Posterior vena cava (tissue), 2 donors: Measurements from ENCODE around the gene SF3A2. TPM values are rescaled to one million over a fixed set of nuclear protein-coding genes. Genes with fewer than 3 reads are reported as not detected.
"Not testable (repeated sequence)": the region's sequence is repeated elsewhere in the genome, so short reads cannot be mapped to it uniquely, and the experiment has no call there.

Source experiments
- DNase-seq: peaks from one replicate; pipeline ENCODE4 v3.0.0-alpha.2; 2020; ENCODE audit warnings: low spot score
- intact Hi-C, 2 donors: fragments of 100-400 bp; cut with DNase I; formaldehyde crosslinking; loops; one replicate each; pipeline versions ENCODE4 v1.14.1 to v1.14.2; 2022 to 2023
- long read RNA-seq, 2 donors: library from polyadenylated mRNA; unstranded; transcript quantifications; one replicate each; pipeline ENCODE4 v2.0.0, GENCODE V29; 2020 to 2021
- total RNA-seq, 2 donors: library from RNA; stranded (reverse); fragmentation: NEBNext Ultra II Directional; extraction: Animal tissue kit (Norgen Biotek cat#: 25700); gene quantifications; one replicate each; pipeline ENCODE4 v1.2.1, GENCODE V29; 2021
- donor health status: DM: yes; HTN: yes; CAD: no.
- donor health status: DM: yes; HTN: yes; CAD: no.

Gene SF3A2, protein sequence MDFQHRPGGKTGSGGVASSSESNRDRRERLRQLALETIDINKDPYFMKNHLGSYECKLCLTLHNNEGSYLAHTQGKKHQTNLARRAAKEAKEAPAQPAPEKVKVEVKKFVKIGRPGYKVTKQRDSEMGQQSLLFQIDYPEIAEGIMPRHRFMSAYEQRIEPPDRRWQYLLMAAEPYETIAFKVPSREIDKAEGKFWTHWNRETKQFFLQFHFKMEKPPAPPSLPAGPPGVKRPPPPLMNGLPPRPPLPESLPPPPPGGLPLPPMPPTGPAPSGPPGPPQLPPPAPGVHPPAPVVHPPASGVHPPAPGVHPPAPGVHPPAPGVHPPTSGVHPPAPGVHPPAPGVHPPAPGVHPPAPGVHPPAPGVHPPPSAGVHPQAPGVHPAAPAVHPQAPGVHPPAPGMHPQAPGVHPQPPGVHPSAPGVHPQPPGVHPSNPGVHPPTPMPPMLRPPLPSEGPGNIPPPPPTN
- 10 to 100 TPM; 35.0 to 36.6 TPM for total RNA-seq
- long read RNA-seq, donor 1, partial matches to known transcripts, result 3 of 6 reads
- long read RNA-seq, donor 1, other reads (novel, unspliced or antisense), result 1 of 6 reads
- long read RNA-seq, donor 2, partial matches to known transcripts, result 1 of 3 reads
- long read RNA-seq, donor 2, other reads (novel, unspliced or antisense), result 1 of 3 reads

- intact Hi-C loops, result loop anchor here in 1 of 2 donors (1.0 to 10.0 kb wide), 2 partner anchors 16 to 82 kb away; partner anchors contain the start of gene AP3D1
- DNase-seq, result peak; percentile 99
Observed at GRCh38 chr19:2236314-2237050, at the start of gene SF3A2, which contains the start of gene PLEKHJ1. Gene SF3A2 (plus strand): TSS chr19:2236824. CDS start chr19:2243419, 6,595 bp downstream. Gene PLEKHJ1 (minus strand): TSS chr19:2236329. CDS start chr19:2236248, 81 bp downstream.

- intact Hi-C loops, result no loop called here
- DNase-seq, result no peak
Observed at GRCh38 chr19:2187159-2187558, 49.5 kb upstream of the SF3A2 start.

- DNase-seq, result no peak
- intact Hi-C loops, result no loop called here
Observed at GRCh38 chr19:2188708-2189385, 47.8 kb upstream of the SF3A2 start.

DNA sequence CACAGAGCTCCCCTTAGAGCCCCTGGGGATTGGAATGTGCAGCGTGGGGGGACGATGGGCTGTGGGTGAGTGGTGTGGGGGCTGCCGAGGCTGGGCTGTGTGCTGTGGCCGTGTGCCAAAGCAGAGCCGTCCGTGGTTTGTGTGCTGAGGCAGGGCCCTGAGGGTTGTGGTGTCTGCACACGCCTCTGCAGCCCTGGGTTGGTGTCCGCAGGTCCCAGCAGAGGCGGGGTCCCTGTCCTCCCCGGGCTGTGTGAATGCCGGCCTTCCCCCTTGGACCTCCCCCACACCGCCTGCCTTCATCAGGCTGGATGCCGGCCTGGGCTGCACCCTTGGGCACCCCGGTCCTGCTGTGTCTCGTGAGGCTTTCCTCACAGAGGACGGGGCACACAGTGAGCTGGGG, 46.7 kb upstream of the SF3A2 start:
- no peak for DNase-seq
- intact Hi-C loops, result no loop called here

GRCh38 chr19:2190848-2191455, 45.7 kb upstream of the SF3A2 start:
- intact Hi-C loops, result no loop called here
- DNase-seq, result no peak

DNA sequence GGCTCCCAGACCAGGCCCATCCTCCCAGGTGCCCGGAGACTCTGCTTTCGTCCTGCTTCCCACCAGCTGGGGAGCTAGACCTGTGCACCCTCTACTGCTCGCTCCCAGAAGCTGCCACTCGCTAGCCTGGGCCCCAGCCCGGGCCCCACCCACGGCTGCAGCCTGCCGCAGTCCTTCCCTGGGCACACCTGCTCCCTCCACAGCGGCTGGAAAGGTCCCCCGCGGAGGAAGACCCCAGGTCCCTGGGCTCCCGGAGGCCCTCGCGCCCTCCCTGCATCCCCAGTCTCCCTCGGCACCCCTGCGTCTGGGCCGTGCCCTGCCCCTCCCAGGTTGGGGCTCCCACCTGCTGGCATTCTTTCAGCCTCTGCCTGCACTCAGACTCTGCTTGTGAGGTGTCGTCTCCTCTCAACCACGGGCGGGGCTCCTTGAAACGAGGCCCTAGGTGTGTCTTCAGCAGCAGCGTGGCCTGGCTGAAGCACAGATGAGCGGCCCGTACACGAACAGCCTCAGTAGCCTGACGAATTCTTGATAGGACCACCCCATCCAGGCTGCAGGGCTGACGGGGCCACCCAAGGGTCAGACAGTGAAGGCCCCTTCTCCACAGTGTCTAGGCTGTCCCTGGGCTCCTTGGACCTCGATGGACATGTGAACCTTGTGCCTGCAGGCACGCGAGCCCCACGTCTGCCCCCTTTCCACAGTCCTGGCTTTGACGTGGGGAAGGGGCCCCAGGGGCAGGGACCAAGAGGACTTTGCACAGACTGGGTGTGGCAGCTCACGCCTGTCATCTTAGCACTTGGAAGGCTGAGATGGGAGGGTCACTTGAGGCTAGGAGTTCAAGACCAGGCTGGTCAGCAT, 44.9 kb upstream of the SF3A2 start:
- DNase-seq, result no peak
- intact Hi-C loops, result no loop called here

GRCh38 chr19:2192862-2193261, 43.8 kb upstream of the SF3A2 start:
- intact Hi-C loops, result no loop called here
- DNase-seq, result no peak

GRCh38 chr19:2193807-2194206, 42.8 kb upstream of the SF3A2 start:
- intact Hi-C loops, result no loop called here
- no peak for DNase-seq

- no peak for DNase-seq
- intact Hi-C loops, result no loop called here
Observed at GRCh38 chr19:2194513-2195078, 42.0 kb upstream of the SF3A2 start.

DNA sequence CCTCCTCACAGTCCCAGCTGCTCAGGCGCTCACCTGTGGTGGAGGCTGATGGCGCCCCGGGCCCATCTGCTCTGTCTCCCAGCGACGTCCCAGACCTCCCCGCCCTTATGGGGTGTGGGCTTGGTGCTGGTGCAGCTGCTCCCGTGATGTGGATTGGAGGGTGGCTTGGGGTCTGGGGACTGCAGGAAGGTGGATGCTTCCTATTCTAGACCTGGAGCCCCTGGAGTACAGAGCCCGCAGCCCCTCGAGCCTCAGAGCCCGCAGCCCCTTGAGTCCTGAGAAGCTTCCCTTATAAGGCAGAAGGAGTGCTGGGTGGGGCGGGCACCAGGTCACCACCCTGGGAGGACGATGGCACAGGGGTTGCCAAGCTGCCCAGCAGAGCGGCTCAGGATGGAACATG, 41.3 kb upstream of the SF3A2 start:
- DNase-seq, result no peak
- intact Hi-C loops, result no loop called here

DNA sequence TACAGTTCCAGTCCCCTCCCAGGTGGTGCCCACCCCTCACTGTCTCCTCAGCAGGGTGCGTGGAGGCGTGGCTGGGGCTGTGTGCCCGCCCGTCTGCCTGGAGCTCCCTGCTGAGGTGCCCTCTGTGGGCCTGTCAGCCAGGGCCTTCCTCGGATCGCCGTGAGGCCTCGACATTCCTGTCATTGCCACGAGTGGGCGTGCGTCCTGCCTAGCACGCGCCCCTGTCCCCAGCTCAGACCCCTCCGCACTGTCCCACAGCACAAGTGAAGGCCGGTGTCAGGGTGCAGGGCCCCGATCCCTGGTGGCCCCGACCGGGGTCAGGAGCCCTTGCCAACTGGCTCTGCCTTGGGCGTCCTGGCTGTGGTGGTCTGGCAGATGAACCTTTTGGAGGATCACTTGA, 40.7 kb upstream of the SF3A2 start:
- DNase-seq, result no peak
- intact Hi-C loops, result no loop called here

DNA sequence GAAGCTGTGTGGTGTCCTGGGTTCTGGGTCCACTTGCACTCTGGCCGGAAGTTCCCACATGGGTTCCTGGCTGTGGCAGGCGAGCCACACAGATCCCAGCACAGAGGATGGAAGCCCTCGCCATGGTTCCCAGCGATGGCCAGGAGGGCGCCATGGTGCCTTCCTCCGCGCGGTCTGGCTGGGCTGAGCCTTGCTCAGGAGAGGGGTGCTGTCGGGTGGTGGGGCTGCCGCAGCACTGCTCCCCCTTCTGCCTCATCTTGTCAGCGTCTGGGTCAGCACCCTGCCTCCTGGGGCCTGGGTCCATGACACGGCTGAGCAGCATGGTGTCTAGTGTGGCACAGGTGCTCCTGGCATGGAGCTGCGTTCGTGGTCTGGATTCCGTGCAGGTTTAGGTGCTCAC, 39.4 kb upstream of the SF3A2 start:
- DNase-seq, result no peak
- intact Hi-C loops, result no loop called here

DNA sequence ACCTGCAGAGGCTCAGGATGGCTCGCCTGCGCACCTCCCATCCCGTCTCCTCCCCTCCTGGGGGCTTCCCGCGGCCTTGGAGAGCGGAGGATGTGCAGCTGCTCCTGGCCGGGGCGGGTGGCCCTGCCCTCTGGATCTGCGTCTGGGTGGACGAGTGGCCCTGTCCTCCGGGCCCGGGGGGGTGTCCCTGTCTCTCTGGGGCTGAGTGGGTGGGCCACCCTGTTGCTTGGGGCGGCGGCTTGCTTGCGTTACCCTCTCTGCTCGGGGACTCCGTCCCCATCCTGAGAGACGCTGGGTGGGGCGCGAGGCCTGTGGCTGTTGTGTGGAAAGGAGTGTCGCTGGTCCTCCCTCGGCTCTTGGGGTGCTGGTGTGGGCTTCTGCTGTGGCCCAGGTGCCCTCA, 38.3 kb upstream of the SF3A2 start:
- DNase-seq, result no peak
- intact Hi-C loops, result no loop called here

GRCh38 chr19:2199215-2199614, 37.4 kb upstream of the SF3A2 start:
- intact Hi-C loops, result no loop called here
- DNase-seq, result no peak

GRCh38 chr19:2199861-2200623, 36.6 kb upstream of the SF3A2 start:
- DNase-seq, result no peak
- intact Hi-C loops, result no loop called here

DNA sequence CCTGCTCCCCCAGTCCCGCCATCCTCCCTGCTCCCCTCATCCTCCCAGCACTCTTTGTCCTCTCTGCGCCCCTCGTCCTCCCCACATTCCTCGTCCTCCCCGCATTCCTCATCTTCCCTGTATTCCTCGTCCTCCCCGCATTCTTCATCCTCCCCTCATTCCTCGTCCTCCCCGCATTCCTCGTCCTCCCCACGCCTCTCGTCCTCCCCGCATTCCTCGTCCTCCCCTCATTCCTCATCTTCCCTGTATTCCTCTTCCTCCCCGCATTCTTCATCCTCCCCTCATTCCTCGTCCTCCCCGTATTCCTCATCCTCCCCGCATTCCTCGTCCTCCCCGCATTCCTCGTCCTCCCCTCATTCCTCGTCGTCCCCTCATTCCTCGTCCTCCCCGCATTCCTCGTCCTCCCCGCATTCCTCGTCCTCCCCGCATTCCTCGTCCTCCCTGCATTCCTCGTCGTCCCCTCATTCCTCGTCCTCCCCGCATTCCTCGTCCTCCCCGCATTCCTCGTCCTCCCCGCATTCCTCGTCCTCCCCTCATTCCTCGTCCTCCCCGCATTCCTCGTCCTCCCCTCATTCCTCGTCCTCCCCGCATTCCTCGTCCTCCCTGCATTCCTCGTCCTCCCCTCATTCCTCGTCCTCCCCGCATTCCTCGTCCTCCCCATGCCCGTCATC, 35.9 kb upstream of the SF3A2 start:
- intact Hi-C loops, DNase-seq: not testable (repeated sequence)
